ENCODE measurements around the gene TRHDE.
"Not testable (repeated sequence)": the region's sequence is repeated elsewhere in the genome, so short reads cannot be mapped to it uniquely, and the experiment has no call there.

TRHDE gene

GRCh38 chr12:72511498-72511897 lies 239.3 kb downstream of the TRHDE start:
- no peak for DNase-seq (ENCODE audit: low read depth in 2 of 2)

- no peak for DNase-seq (ENCODE audit: low read depth in 2 of 2)
These were observed 239.7 kb downstream of the TRHDE start for GRCh38 chr12:72511906-72512305.

- DNase-seq (ENCODE audit: low read depth in 2 of 2) = not testable (repeated sequence)
These were observed 248.0 kb downstream of the TRHDE start for GRCh38 chr12:72520044-72520678.

- no peak for DNase-seq (ENCODE audit: low read depth in 2 of 2)
These were observed 249.2 kb downstream of the TRHDE start for GRCh38 chr12:72521326-72521725.

GRCh38 chr12:72522411-72522810 lies 250.2 kb downstream of the TRHDE start:
- no peak for DNase-seq (ENCODE audit: low read depth in 2 of 2)

- no peak for DNase-seq (ENCODE audit: low read depth in 2 of 2)
These were observed 251.6 kb downstream of the TRHDE start for GRCh38 chr12:72523754-72524153.

- DNase-seq (ENCODE audit: low read depth in 2 of 2) = no peak
These were observed 263.2 kb downstream of the TRHDE start for GRCh38 chr12:72535212-72535990.

GRCh38 chr12:72540811-72541210 lies 268.6 kb downstream of the TRHDE start:
- no peak for DNase-seq (ENCODE audit: low read depth in 2 of 2)

- no peak for DNase-seq (ENCODE audit: low read depth in 2 of 2)
These were observed 271.8 kb downstream of the TRHDE start for GRCh38 chr12:72543777-72544467.

GRCh38 chr12:72546106-72546505 lies 273.9 kb downstream of the TRHDE start:
- DNase-seq (ENCODE audit: low read depth in 2 of 2) = no peak

GRCh38 chr12:72547573-72547972 lies 275.4 kb downstream of the TRHDE start:
- DNase-seq (ENCODE audit: low read depth in 2 of 2) = no peak

- no peak for DNase-seq (ENCODE audit: low read depth in 2 of 2)
These were observed 277.0 kb downstream of the TRHDE start for GRCh38 chr12:72549184-72549583.

GRCh38 chr12:72560003-72560769 lies 288.0 kb downstream of the TRHDE start:
- no peak for DNase-seq (ENCODE audit: low read depth in 2 of 2)

GRCh38 chr12:72570601-72571000 lies 298.4 kb downstream of the TRHDE start:
- DNase-seq (ENCODE audit: low read depth in 2 of 2) = no peak

- DNase-seq (ENCODE audit: low read depth in 2 of 2) = no peak
These were observed 302.0 kb downstream of the TRHDE start for GRCh38 chr12:72574138-72574537.

- DNase-seq (ENCODE audit: low read depth in 2 of 2) = no peak
These were observed 306.2 kb downstream of the TRHDE start for GRCh38 chr12:72578327-72578726.

- no peak for DNase-seq (ENCODE audit: low read depth in 2 of 2)
These were observed 314.3 kb downstream of the TRHDE start for GRCh38 chr12:72586456-72586855.

- no peak for DNase-seq (ENCODE audit: low read depth in 2 of 2)
These were observed 330.4 kb downstream of the TRHDE start for GRCh38 chr12:72602581-72602980.

GRCh38 chr12:72605975-72606374 lies 333.8 kb downstream of the TRHDE start:
- DNase-seq (ENCODE audit: low read depth in 2 of 2) = no peak

- no peak for DNase-seq (ENCODE audit: low read depth in 2 of 2)
These were observed 338.2 kb downstream of the TRHDE start for GRCh38 chr12:72610342-72610741.

GRCh38 chr12:72610854-72611358 lies 338.7 kb downstream of the TRHDE start:
- no peak for DNase-seq (ENCODE audit: low read depth in 2 of 2)

- DNase-seq (ENCODE audit: low read depth in 2 of 2) = no peak
These were observed 340.0 kb downstream of the TRHDE start for GRCh38 chr12:72612171-72612570.
